HG03457 (cell line): ENCODE results near the gene KDM2B.
"Not testable (repeated sequence)": the region's sequence is repeated elsewhere in the genome, so short reads cannot be mapped to it uniquely, and the experiment has no call there.

Experiments used
- ATAC-seq: cut with Tn5 transposase; IDR thresholded peaks from one replicate; pipeline ENCODE4 v1.9.1; 2021; ENCODE audit warnings: moderate number of reproducible peaks; ENCODE audit not compliant: unreplicated experiment

The KDM2B gene

GRCh38 chr12:121397521-121397920 lies 183.3 kb downstream of the KDM2B start:
- no peak for ATAC-seq

DNA sequence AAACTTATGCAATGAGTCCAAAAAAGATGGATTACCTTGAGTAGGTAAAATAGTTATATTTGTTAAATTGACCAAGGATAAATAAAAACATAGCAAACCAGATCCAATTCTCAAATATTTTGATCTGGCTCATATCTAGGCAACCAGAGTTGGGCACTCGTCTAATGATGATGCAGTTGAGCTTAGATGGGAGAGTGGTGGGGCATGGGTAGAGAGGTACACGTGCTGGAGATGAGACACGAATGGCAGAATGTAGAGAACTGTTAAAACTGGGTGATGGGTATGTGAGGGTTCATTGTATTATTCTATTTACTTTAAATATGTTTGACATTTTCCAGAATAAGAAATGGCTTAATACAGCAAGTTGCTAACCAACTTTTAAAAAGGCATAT lies 188.5 kb downstream of the KDM2B start:
- no peak for ATAC-seq

DNA sequence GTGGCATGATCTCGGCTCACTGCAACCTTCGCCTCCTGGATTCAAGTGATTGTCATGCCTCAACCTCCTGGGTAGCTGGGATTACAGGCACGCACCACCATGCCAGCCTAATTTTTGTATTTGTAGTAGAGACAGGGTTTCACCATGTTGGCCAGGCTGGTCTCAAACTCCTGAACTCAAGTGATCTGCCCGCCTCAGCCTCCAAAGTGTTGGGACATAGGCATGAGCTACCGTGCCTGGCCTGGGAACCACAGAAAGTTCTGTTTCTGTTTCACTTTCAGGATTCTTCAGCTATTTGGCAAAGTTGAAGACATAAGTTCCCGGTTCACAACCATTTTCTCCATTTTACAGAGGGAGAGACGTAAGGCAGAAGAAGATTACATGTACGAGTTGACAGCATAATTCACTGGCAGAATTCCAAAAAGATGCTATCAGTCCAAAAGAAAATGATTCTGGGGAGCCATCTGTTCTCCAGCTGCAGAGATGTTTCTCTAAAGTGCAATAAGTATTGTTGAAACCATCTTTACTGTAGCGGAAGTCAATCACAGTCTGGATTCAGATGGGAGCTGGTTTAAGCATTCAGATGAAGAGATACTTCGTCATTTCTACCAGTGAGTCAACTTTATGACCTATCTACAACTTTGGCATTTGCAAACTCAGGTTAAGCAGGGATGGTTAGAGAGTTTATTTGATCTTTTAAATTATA lies 189.1 kb downstream of the KDM2B start:
- no peak for ATAC-seq

DNA sequence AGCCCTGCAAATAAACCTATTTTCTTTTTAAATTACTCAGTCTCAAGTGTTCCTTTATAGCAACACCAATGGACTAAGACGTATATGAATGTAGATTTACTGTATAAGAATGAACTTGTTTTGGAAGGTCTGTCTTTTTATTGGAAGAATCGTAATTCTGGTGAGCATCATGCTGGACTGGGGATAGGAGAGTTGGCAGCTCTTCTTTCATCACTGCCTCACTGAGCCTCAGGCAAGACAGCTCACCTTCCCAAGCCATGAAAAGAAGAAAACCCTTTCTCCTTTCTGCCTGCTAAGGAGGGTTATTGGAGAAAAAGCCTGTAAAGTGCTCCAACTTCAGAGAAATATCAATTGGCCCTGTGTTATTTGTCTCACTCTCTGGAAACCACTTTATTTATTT lies 190.0 kb downstream of the KDM2B start:
- no peak for ATAC-seq

DNA sequence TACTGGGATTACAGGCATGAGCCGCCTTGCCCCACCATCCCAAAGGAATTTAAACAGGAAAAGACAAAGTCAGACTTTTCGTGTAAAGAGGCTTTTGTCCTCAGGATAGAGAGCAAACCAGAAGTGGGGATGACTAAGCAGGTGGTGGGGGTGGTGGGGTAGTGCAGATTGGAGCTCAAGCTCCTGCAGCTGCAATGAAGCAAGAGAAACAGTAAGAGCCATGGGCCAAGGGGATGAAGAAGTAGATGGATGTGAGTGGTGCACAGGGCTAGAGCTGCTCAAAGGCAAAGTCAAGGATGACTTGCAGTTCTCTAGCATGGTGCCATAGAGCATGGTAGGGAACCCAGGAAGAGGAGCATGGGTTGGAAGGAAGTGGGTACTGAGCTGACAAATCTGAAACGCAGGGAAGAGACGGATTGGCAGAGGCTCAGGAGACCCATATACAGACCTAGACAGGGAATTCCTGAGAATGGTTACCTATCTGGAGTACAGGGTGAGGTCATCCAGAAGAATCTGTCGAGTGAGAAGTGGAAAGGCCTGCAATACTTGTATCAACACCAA lies 192.3 kb downstream of the KDM2B start:
- ATAC-seq = no peak

GRCh38 chr12:121384891-121385290 lies 195.9 kb downstream of the KDM2B start:
- not testable (repeated sequence) for ATAC-seq

DNA sequence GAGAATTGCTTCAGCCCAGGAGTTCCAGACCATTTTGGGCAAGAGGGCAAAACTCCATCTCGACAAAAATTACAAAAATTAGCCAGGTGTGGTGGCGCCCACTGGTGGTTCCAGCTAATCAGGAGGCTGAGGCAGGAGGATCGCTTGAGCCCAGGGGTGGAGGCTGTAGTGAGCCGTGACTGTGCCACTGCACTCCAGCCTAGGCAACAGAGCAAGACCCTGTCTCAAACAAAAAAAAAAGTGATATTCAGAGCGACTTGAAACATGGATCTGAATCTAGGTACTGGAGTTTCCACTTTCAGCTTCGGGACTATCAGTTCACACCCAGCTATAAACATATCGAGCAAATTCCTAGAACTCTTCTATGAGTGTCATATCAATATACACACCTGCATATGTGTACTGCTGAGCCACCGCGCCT lies 197.2 kb downstream of the KDM2B start:
- ATAC-seq = no peak

DNA sequence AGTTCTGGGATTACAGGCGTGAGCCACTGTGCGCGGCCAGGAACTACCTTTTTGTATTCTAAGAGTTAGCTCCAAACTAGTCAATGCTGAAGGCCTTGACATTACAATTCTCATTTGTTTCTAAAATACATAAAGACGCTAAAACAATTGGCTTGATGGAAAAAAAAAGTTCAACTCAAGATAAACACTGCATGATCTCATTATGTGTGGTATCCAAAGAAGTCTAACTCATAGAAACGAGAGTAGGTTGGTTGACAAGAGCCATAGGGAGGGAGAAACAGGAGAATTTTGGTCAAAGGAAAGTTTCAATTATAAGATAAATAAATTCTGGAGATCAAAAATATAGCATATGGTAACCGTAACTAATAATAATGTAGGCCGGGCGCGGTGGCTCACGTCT lies 200.9 kb downstream of the KDM2B start:
- no peak for ATAC-seq
